ENCODE measurements around the gene ITGA2B. TPM values are rescaled to one million over a fixed set of nuclear protein-coding genes. Genes with fewer than 3 reads are reported as not detected.
A peak's percentile ranks its signal among the peaks of the same experiment; 100 is the strongest.

The ITGA2B gene
- total and polyA plus RNA-seq, 2 experiments from 2014 or later = 13.3 to 13.9 TPM

DNA sequence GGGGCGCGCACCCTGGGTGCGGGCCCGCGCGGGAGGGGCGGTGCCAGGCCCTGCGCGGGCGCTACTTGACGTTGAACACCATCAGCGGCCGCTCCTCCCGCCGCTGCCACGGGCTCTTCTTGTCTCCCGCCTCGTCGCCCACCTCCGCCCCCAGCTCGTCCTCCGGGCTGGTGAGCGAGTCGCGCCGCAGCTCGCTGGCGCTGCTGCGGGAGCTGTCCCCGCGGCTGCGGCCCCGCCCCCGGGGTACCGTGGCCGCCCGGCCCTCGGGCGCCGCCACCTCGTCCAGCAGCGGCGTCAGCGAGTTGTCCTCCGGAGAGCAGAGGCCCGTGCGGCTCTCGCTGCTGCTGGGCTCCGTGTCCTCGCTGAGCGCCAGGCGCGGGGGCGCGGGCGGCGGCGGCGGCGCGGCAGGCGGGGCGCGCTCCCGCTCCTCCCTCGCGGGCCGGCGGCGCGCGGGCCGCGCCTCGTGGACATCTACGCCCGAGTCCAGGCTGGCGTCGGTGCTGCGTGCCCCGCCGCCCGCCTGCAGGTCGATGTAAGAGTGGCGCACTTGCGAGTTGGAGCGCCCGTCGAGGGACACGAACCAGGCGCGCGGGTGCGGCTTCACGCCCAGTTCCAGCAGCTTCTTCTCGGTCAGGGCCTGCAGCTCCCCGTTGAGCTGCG lies 35.6 kb downstream of the ITGA2B start:
- no peaks in the 10 kb centered on the region for H3K79me2 ChIP-seq (replicated peaks; ENCODE audit: insufficient read depth)
- peaks cover 2% of the 10 kb centered on the region; the same call in 1 of the 3 replicates for H3K9me3 Mint-ChIP-seq
- H4K20me1 ChIP-seq (replicated peaks; ENCODE audit: insufficient read depth) = peaks cover 3% of the 10 kb centered on the region; the same call in 1 of the 2 replicates
- H3K36me3 Mint-ChIP-seq (ENCODE audit: low read depth) = peaks cover 8% of the 10 kb centered on the region
- no peaks in the 10 kb centered on the region for H3K36me3 ChIP-seq (ENCODE audit: insufficient read depth)
- H3K4me3 ChIP-seq = peak overlapping the region; percentile 60
- peak; percentile 22; the same call in 1 of the 2 replicates for TF ChIP-seq POLR2AphosphoS5 (IDR thresholded peaks at IDR 0.05; ENCODE audit: low read depth)
- TF ChIP-seq CREB1 (CRISPR knock-in tag; IDR thresholded peaks at IDR 0.05; ENCODE audit: low read depth) = no peak
- TF ChIP-seq NANOG (IDR thresholded peaks at IDR 0.05; ENCODE audit: borderline replicate concordance) = no peak
- TF ChIP-seq ZNF114 (CRISPR knock-in tag; IDR thresholded peaks at IDR 0.05) = no peak
- peaks cover 9% of the 10 kb centered on the region for H3K4me1 Mint-ChIP-seq
- H3K27ac ChIP-seq (ENCODE audit: low read depth) = no peak overlapping the region
- peaks cover 23% of the 10 kb centered on the region for H3K27me3 Mint-ChIP-seq (ENCODE audit: insufficient read depth, low read depth, poor library complexity)
- DNase-seq (ENCODE audit: low spot score) (peak; percentile 64), ATAC-seq (peak; percentile 3; the same call in 2 of the 3 replicates)
- peaks cover 10% of the 10 kb centered on the region; the same call in 1 of the 2 replicates for H3F3A ChIP-seq (replicated peaks; ENCODE audit: low read depth)
- H2AFZ ChIP-seq = no peak overlapping the region
- peak overlapping the region; percentile 89 for H3K4me2 ChIP-seq
- H3K4me3 Mint-ChIP-seq = peak overlapping the region; percentile 67
- H3K4me1 ChIP-seq (ENCODE audit: insufficient read depth) = peaks cover 4% of the 10 kb centered on the region; the same call in 1 of the 2 replicates
- H3K27ac Mint-ChIP-seq = no peak overlapping the region
- H3K27me3 ChIP-seq (ENCODE audit: insufficient read depth) = peaks cover 8% of the 10 kb centered on the region; the same call in 1 of the 2 replicates
- H3K9me2 ChIP-seq (ENCODE audit: insufficient read depth) = no peaks in the 10 kb centered on the region

DNA sequence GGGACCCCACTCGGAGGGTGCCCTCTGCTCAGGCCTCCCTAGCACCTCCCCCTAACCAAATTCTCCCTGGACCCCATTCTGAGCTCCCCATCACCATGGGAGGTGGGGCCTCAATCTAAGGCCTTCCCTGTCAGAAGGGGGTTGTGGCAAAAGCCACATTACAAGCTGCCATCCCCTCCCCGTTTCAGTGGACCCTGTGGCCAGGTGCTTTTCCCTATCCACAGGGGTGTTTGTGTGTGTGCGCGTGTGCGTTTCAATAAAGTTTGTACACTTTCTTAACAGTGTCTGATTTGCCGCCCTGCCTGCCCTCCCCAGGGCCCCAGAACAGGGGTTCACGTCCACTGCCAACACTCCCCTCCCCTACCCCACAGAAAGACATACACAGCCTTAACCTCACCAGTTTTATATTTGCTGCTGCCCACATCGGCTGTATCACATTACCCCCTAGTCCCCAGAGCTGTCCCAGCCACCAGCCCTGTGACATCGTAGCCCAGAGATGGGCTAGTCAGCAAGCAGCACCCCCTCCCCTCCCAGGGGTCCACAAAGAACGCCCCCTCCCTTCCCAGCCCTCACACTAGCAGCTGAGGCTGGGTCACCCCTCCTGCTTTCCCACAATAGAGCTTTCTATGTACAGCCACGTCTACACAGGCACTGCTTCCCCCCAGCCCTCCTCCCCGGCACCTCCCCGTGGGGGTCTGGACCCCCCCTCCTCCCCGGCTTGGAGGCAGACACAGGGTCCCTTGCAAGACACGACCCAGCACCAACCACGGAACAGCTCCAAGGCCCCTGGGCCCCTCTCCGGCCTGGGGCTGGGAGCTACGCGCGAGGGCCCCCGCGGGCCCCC lies 36.4 kb downstream of the ITGA2B start:
- H3K4me1 ChIP-seq (ENCODE audit: insufficient read depth) = peaks cover 4% of the 10 kb centered on the region; the same call in 1 of the 2 replicates
- H3K9me2 ChIP-seq (ENCODE audit: insufficient read depth) = no peaks in the 10 kb centered on the region
- Mint-ChIP-seq H3K27me3 (ENCODE audit: insufficient read depth, low read depth, poor library complexity) (peaks cover 23% of the 10 kb centered on the region), H3K4me3 (peak overlapping the region; percentile 67), H3K36me3 (ENCODE audit: low read depth) (peaks cover 8% of the 10 kb centered on the region), H3K4me1 (peaks cover 7% of the 10 kb centered on the region), H3K9me3 (peaks cover 2% of the 10 kb centered on the region; the same call in 1 of the 3 replicates), H3K27ac (no peak overlapping the region)
- H4K20me1 ChIP-seq (replicated peaks; ENCODE audit: insufficient read depth) = peaks cover 3% of the 10 kb centered on the region; the same call in 1 of the 2 replicates
- DNase-seq (ENCODE audit: low spot score) = no peak
- no peaks in the 10 kb centered on the region for H3K79me2 ChIP-seq (replicated peaks; ENCODE audit: insufficient read depth)
- peaks cover 10% of the 10 kb centered on the region; the same call in 1 of the 2 replicates for H3F3A ChIP-seq (replicated peaks; ENCODE audit: low read depth)
- no peak for ATAC-seq
- H3K4me3 ChIP-seq = peak overlapping the region; percentile 60
- no peak overlapping the region for H2AFZ ChIP-seq
- no peaks in the 10 kb centered on the region for H3K36me3 ChIP-seq (ENCODE audit: insufficient read depth)
- no peak overlapping the region for H3K27ac ChIP-seq (ENCODE audit: low read depth)
- H3K27me3 ChIP-seq (ENCODE audit: insufficient read depth) = peaks cover 8% of the 10 kb centered on the region; the same call in 1 of the 2 replicates
- H3K4me2 ChIP-seq = peak overlapping the region; percentile 89
- TF ChIP-seq, protein P1, sequence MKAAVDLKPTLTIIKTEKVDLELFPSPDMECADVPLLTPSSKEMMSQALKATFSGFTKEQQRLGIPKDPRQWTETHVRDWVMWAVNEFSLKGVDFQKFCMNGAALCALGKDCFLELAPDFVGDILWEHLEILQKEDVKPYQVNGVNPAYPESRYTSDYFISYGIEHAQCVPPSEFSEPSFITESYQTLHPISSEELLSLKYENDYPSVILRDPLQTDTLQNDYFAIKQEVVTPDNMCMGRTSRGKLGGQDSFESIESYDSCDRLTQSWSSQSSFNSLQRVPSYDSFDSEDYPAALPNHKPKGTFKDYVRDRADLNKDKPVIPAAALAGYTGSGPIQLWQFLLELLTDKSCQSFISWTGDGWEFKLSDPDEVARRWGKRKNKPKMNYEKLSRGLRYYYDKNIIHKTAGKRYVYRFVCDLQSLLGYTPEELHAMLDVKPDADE (IDR thresholded peaks at IDR 0.05) = no peak
- TF ChIP-seq, protein P2, sequence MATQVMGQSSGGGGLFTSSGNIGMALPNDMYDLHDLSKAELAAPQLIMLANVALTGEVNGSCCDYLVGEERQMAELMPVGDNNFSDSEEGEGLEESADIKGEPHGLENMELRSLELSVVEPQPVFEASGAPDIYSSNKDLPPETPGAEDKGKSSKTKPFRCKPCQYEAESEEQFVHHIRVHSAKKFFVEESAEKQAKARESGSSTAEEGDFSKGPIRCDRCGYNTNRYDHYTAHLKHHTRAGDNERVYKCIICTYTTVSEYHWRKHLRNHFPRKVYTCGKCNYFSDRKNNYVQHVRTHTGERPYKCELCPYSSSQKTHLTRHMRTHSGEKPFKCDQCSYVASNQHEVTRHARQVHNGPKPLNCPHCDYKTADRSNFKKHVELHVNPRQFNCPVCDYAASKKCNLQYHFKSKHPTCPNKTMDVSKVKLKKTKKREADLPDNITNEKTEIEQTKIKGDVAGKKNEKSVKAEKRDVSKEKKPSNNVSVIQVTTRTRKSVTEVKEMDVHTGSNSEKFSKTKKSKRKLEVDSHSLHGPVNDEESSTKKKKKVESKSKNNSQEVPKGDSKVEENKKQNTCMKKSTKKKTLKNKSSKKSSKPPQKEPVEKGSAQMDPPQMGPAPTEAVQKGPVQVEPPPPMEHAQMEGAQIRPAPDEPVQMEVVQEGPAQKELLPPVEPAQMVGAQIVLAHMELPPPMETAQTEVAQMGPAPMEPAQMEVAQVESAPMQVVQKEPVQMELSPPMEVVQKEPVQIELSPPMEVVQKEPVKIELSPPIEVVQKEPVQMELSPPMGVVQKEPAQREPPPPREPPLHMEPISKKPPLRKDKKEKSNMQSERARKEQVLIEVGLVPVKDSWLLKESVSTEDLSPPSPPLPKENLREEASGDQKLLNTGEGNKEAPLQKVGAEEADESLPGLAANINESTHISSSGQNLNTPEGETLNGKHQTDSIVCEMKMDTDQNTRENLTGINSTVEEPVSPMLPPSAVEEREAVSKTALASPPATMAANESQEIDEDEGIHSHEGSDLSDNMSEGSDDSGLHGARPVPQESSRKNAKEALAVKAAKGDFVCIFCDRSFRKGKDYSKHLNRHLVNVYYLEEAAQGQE (IDR thresholded peaks at IDR 0.05; ENCODE audit: unreplicated experiment) = no peak
- no peak for TF ChIP-seq EZH2 (IDR thresholded peaks at IDR 0.05; ENCODE audit: low read depth, unreplicated experiment)
- TF ChIP-seq JUNB (IDR thresholded peaks at IDR 0.05; ENCODE audit: unreplicated experiment) = no peak
- TF ChIP-seq, protein P3, sequence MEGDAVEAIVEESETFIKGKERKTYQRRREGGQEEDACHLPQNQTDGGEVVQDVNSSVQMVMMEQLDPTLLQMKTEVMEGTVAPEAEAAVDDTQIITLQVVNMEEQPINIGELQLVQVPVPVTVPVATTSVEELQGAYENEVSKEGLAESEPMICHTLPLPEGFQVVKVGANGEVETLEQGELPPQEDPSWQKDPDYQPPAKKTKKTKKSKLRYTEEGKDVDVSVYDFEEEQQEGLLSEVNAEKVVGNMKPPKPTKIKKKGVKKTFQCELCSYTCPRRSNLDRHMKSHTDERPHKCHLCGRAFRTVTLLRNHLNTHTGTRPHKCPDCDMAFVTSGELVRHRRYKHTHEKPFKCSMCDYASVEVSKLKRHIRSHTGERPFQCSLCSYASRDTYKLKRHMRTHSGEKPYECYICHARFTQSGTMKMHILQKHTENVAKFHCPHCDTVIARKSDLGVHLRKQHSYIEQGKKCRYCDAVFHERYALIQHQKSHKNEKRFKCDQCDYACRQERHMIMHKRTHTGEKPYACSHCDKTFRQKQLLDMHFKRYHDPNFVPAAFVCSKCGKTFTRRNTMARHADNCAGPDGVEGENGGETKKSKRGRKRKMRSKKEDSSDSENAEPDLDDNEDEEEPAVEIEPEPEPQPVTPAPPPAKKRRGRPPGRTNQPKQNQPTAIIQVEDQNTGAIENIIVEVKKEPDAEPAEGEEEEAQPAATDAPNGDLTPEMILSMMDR (conservative IDR thresholded peaks at IDR 0.05; ENCODE audit: low read depth in 2 of 2) = no peak
